Gastrocnemius medialis (tissue), 4 donors: ENCODE data around the gene LDHB. TPM values are rescaled to one million over a fixed set of nuclear protein-coding genes. Genes with fewer than 3 reads are reported as not detected.

Experiments
- ATAC-seq, 2 donors: fragments of 150-250 bp; one replicate each; pipeline ENCODE4 v1.9.1; 2016
- DNase-seq, 2 donors: peaks; one replicate each; pipeline ENCODE4 v3.0.0-alpha.2; 2019
- H3K27ac ChIP-seq, 4 donors: fragments of 200-600 bp; sonication (generic); 1 replicate in 1 of 4; 2 replicates in 3 of 4; pipeline ENCODE4 v1.5.1; 2016 to 2018; ENCODE audit warnings: mild to moderate bottlenecking in 2 of 4, moderate library complexity in 1 of 4
- H3K27me3 ChIP-seq, 3 donors: fragments of 200-600 bp; sonication (generic) in 2 of 3; 1 replicate in 1 of 3; 2 replicates in 2 of 3; pipeline versions ENCODE4 v1.5.1 to v1.6.0; 2016 to 2019; ENCODE audit warnings: mild to moderate bottlenecking in 1 of 3, moderate library complexity in 1 of 3
- H3K36me3 ChIP-seq, 2 donors: fragments of 200-600 bp; sonication (generic) in 1 of 2; one replicate each; pipeline ENCODE4 v1.5.1; 2017 to 2018
- H3K4me1 ChIP-seq, 2 donors: fragments of 200-600 bp; sonication (generic) in 1 of 2; one replicate each; pipeline ENCODE4 v1.5.1; 2016 to 2017; ENCODE audit warnings: mild to moderate bottlenecking in 2 of 2
- H3K4me3 ChIP-seq, 4 donors: fragments of 200-600 bp; sonication (generic) in 3 of 4; 1 replicate in 1 of 4; 2 replicates in 3 of 4; pipeline ENCODE4 v1.5.1; 2016 to 2019; ENCODE audit warnings: mild to moderate bottlenecking in 2 of 4
- H3K9me3 ChIP-seq, 3 donors: fragments of 200-600 bp; sonication (generic) in 2 of 3; 1 replicate in 1 of 3; 2 replicates in 2 of 3; pipeline ENCODE4 v1.5.1; 2016 to 2019
- CTCF ChIP-seq, 5 experiments: fragments of 450-650 bp in 3 of 5; fragments of 200-600 bp in 2 of 5; sonication (generic) in 2 of 5; IDR thresholded peaks in 4 of 5; conservative IDR thresholded peaks in 1 of 5; 1 replicate in 4 of 5; 2 replicates in 1 of 5; pipeline ENCODE4 v1.5.1; 2016 to 2019; ENCODE audit warnings: antibody characterized with exemption in 5 of 5, mild to moderate bottlenecking in 3 of 5, moderate library complexity in 3 of 5
- POLR2A ChIP-seq, 2 donors: fragments of 450-650 bp; IDR thresholded peaks; one replicate each; pipeline ENCODE4 v1.6.1; 2017; ENCODE audit warnings: antibody characterized with exemption in 2 of 2, mild to moderate bottlenecking in 2 of 2, moderate library complexity in 2 of 2
- in situ Hi-C, 4 donors: fragments of 200-750 bp; cut with MboI; loops; one replicate each; pipeline versions ENCODE4 v1.15.0 to v1.8.0; 2017; ENCODE audit warnings: low sequenced_read_pairs in 4 of 4
- intact Hi-C: fragments of 100-400 bp; cut with DNase I; formaldehyde crosslinking; loops from one replicate; pipeline ENCODE4 v1.15.1; 2023; ENCODE audit warnings: low total_unique reads
- total RNA-seq, 4 donors: library from RNA; depleted of rRNA; stranded (reverse); fragments of >200 nt; gene quantifications; one replicate each; pipeline versions ENCODE4 v1.1.0 to v1.2.3, GENCODE V29; 2016

The LDHB gene
- total RNA-seq, 4 donors from 2014 or later = 76.4 to 229 (median 125) TPM

GRCh38 chr12:21656905-21657325 is 727 bp downstream of the LDHB start:
- Histone ChIP-seq H3K4me3 (peak overlapping the region; percentile 75 to 88 (median 77)), H3K27me3 (no peaks in the 10 kb centered on the region), H3K27ac (peak overlapping the region; percentile 79 to 87 (median 82)), H3K4me1 (peaks cover 18% of the 10 kb centered on the region in 2 donors), H3K9me3 (no peaks in the 10 kb centered on the region), H3K36me3 (peaks cover 0 to 12% of the 10 kb centered on the region in 2 donors)
- intact Hi-C loops (loop anchor here (1.0 to 10.0 kb wide), 3 partner anchors 132 to 220 kb away; partner anchors contain the start of genes GOLT1B, PYROXD1, RECQL and SPX), in situ Hi-C loops (loop anchor here in 1 of 4 donors (10.0 kb wide), 1 partner anchor 152 kb away; the partner anchor contains the start of genes GOLT1B and RECQL)
- DNase-seq (no peak), ATAC-seq (peak in 1 of 2 donors; percentile 49)
- TF ChIP-seq CTCF (IDR thresholded peaks at IDR 0.05 in 4 of 5, conservative IDR thresholded peaks at IDR 0.05 in 1 of 5) (no peak), POLR2A (IDR thresholded peaks at IDR 0.05) (no peak)

GRCh38 chr12:21655591-21655990 is 2.1 kb downstream of the LDHB start:
- Histone ChIP-seq H3K36me3 (peaks cover 0 to 20% of the 10 kb centered on the region in 2 donors), H3K9me3 (no peaks in the 10 kb centered on the region), H3K27me3 (no peaks in the 10 kb centered on the region), H3K4me1 (peaks cover 18% of the 10 kb centered on the region in 2 donors), H3K27ac (no peak overlapping the region), H3K4me3 (no peak overlapping the region)
- no peak for ATAC-seq
- DNase-seq = no peak
- TF ChIP-seq POLR2A (IDR thresholded peaks at IDR 0.05) = no peak
- no peak for TF ChIP-seq CTCF (IDR thresholded peaks at IDR 0.05 in 4 of 5, conservative IDR thresholded peaks at IDR 0.05 in 1 of 5)
- in situ Hi-C loops = loop anchor here in 1 of 4 donors (10.0 kb wide), 1 partner anchor 151 kb away; the partner anchor contains the start of genes GOLT1B and RECQL
- intact Hi-C loops = loop anchor here (5.0 to 10.0 kb wide), 2 partner anchors 131 to 218 kb away; partner anchors contain the start of genes PYROXD1 and SPX

GRCh38 chr12:21651821-21652220 is 5.8 kb downstream of the LDHB start:
- no peak for DNase-seq
- no peak overlapping the region for H3K27ac ChIP-seq
- H3K4me1 ChIP-seq = peaks cover 11 to 16% of the 10 kb centered on the region in 2 donors
- no peaks in the 10 kb centered on the region for H3K9me3 ChIP-seq
- ATAC-seq = no peak
- in situ Hi-C loops = loop anchor here in 1 of 4 donors (10.0 kb wide), 1 partner anchor 147 kb away; the partner anchor contains the start of genes GOLT1B and RECQL
- no peak overlapping the region for H3K4me3 ChIP-seq
- intact Hi-C loops = loop anchor here (10.0 kb wide), 1 partner anchor 127 kb away; the partner anchor contains the start of gene SPX
- H3K36me3 ChIP-seq = peaks cover 0 to 29% of the 10 kb centered on the region in 2 donors
- no peaks in the 10 kb centered on the region for H3K27me3 ChIP-seq
- TF ChIP-seq CTCF (IDR thresholded peaks at IDR 0.05 in 4 of 5, conservative IDR thresholded peaks at IDR 0.05 in 1 of 5) = no peak
- TF ChIP-seq POLR2A (IDR thresholded peaks at IDR 0.05) = no peak

GRCh38 chr12:21650997-21651396 is 6.6 kb downstream of the LDHB start:
- ATAC-seq (no peak), DNase-seq (no peak)
- Histone ChIP-seq H3K27me3 (no peaks in the 10 kb centered on the region), H3K4me3 (no peak overlapping the region), H3K27ac (no peak overlapping the region), H3K9me3 (no peaks in the 10 kb centered on the region), H3K4me1 (peaks cover 3 to 7% of the 10 kb centered on the region in 2 donors), H3K36me3 (peaks cover 0 to 34% of the 10 kb centered on the region in 2 donors)
- in situ Hi-C loops = loop anchor here in 1 of 4 donors (10.0 kb wide), 1 partner anchor 146 kb away; the partner anchor contains the start of genes GOLT1B and RECQL
- TF ChIP-seq CTCF (IDR thresholded peaks at IDR 0.05 in 4 of 5, conservative IDR thresholded peaks at IDR 0.05 in 1 of 5) (no peak), POLR2A (IDR thresholded peaks at IDR 0.05) (no peak)
- intact Hi-C loops = loop anchor here (10.0 kb wide), 1 partner anchor 126 kb away; the partner anchor contains the start of gene SPX
